ENCODE measurements around the gene JUN.
A peak's percentile ranks its signal among the peaks of the same experiment; 100 is the strongest.

GRCh38 chr1:58784758-58785441 is 1.1 kb upstream of the JUN start:
- no peak for TF ChIP-seq ZNF776 (tag by site-specific recombination; IDR thresholded peaks at IDR 0.05; ENCODE audit: borderline replicate concordance)
- TF ChIP-seq CTCF (tag by site-specific recombination; IDR thresholded peaks at IDR 0.05), result peak; percentile 86
- no peak for TF ChIP-seq GLI2 (tag by site-specific recombination; IDR thresholded peaks at IDR 0.05; ENCODE audit: borderline replicate concordance, low read depth)
- no peak for TF ChIP-seq TCF7L2 (IDR thresholded peaks at IDR 0.05; ENCODE audit: borderline replicate concordance, low read depth, low read length)
- no peak for TF ChIP-seq ZNF658 (tag by site-specific recombination; IDR thresholded peaks at IDR 0.05)
- TF ChIP-seq PRDM1 (tag by site-specific recombination; IDR thresholded peaks at IDR 0.05), result 0 out of 2 replicates have a peak, but pooled peaks have one; percentile 3
- TF ChIP-seq ZNF791 (tag by site-specific recombination; IDR thresholded peaks at IDR 0.05), result no peak
